Body of pancreas (tissue), 4 donors: Measurements from ENCODE around the gene SHISAL1. TPM values are rescaled to one million over a fixed set of nuclear protein-coding genes. Genes with fewer than 3 reads are reported as not detected.

Experiments used
- ATAC-seq: fragments of 150-250 bp; one replicate; pipeline ENCODE4 v1.9.1; 2016
- DNase-seq, 4 donors: peaks; one replicate each; pipeline ENCODE4 v3.0.0-alpha.2; 2019
- H3K27ac ChIP-seq, 4 donors: fragments of 200-600 bp; sonication (generic); 1 replicate in 3 of 4; 2 replicates in 1 of 4; pipeline versions ENCODE4 v1.5.1 to v1.6.1; 2016 to 2019; ENCODE audit warnings: mild to moderate bottlenecking in 1 of 4, mixed read lengths in 1 of 4, moderate library complexity in 1 of 4
- H3K27me3 ChIP-seq, 2 donors: fragments of 200-600 bp; sonication (generic); one replicate each; pipeline ENCODE4 v1.6.0; 2016; ENCODE audit warnings: mild to moderate bottlenecking in 1 of 2
- H3K36me3 ChIP-seq, 2 donors: fragments of 200-600 bp; sonication (generic); replicated peaks in 1 of 2; 2 replicates each; pipeline ENCODE4 v1.5.1; 2016; ENCODE audit warnings: low read depth in 2 of 2; ENCODE audit not compliant: insufficient read depth in 1 of 2
- H3K4me1 ChIP-seq: fragments of 200-600 bp; sonication (generic); one replicate; pipeline ENCODE4 v1.6.0; 2016
- H3K4me3 ChIP-seq, 2 donors: fragments of 200-600 bp; sonication (generic); 1 replicate in 1 of 2; 2 replicates in 1 of 2; pipeline ENCODE4 v1.5.1; 2016 to 2019
- H3K9me3 ChIP-seq, 3 donors: fragments of 200-600 bp; sonication (generic); 1 replicate in 2 of 3; 2 replicates in 1 of 3; pipeline ENCODE4 v1.5.1; 2016
- POLR2A ChIP-seq, 3 donors: fragments of 450-650 bp; IDR thresholded peaks; one replicate each; pipeline ENCODE4 v1.6.1; 2016; ENCODE audit warnings: antibody characterized with exemption in 3 of 3, mild to moderate bottlenecking in 2 of 3
- WGBS, 2 donors: methylation state at CpG; one replicate each; pipeline ENCODE4 v1.1.5; 2017; 5-methylcytosine and 5-hydroxymethylcytosine counted together
- intact Hi-C: fragments of 100-400 bp; cut with DNase I; formaldehyde crosslinking; loops from one replicate; pipeline ENCODE4 v1.15.1; 2023
- total RNA-seq, 2 donors: library from RNA; depleted of rRNA; stranded (reverse); fragments of >200 nt; gene quantifications; one replicate each; pipeline ENCODE4 v1.1.0, GENCODE V29; 2016
- TF ChIP-seq, protein P1 (sequence below), 7 experiments: fragments of 450-650 bp in 4 of 7; fragments of 200-600 bp in 3 of 7; sonication (generic) in 3 of 7; IDR thresholded peaks; one replicate each; pipeline ENCODE4 v1.5.1; 2016 to 2019; ENCODE audit warnings: antibody characterized with exemption in 7 of 7

Gene SHISAL1
- total RNA-seq, 2 donors from 2014 or later: 0.78 to 1.6 TPM

DNA sequence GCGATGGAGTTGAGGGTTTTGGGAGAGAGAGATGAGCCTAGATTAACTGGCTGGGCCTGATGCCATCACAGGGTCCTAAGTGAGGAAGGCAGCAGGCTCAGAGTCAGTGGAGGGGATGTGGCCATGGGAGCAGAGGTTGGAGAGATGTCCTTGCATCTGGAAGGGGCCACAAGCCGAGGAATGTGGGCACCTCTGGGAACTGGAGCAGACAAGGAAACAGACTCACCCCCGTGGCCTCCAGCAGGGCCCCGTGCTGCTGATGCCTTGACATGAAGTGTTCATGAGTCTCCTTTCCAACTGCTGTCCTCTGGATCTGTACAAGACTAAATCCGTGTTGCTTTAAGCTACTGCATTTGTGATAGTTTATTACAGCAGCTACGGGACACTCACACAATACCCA, 49.2 kb downstream of the SHISAL1 start:
- DNase-seq: no peak
- no peak overlapping the region for H3K27ac ChIP-seq
- no peaks in the 10 kb centered on the region for H3K4me1 ChIP-seq
- intact Hi-C loops: no loop called here
- H3K36me3 ChIP-seq: no peaks in the 10 kb centered on the region
- WGBS, 2 donors: 68 to 93% methylated on average over 5 to 6 of the region's 6 CpGs
- no peak overlapping the region for H3K4me3 ChIP-seq
- TF ChIP-seq, protein P1, sequence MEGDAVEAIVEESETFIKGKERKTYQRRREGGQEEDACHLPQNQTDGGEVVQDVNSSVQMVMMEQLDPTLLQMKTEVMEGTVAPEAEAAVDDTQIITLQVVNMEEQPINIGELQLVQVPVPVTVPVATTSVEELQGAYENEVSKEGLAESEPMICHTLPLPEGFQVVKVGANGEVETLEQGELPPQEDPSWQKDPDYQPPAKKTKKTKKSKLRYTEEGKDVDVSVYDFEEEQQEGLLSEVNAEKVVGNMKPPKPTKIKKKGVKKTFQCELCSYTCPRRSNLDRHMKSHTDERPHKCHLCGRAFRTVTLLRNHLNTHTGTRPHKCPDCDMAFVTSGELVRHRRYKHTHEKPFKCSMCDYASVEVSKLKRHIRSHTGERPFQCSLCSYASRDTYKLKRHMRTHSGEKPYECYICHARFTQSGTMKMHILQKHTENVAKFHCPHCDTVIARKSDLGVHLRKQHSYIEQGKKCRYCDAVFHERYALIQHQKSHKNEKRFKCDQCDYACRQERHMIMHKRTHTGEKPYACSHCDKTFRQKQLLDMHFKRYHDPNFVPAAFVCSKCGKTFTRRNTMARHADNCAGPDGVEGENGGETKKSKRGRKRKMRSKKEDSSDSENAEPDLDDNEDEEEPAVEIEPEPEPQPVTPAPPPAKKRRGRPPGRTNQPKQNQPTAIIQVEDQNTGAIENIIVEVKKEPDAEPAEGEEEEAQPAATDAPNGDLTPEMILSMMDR (IDR thresholded peaks at IDR 0.05): no peak
- no peak for TF ChIP-seq POLR2A (IDR thresholded peaks at IDR 0.05)
- no peaks in the 10 kb centered on the region for H3K9me3 ChIP-seq
- no peaks in the 10 kb centered on the region for H3K27me3 ChIP-seq
- ATAC-seq: no peak

DNA sequence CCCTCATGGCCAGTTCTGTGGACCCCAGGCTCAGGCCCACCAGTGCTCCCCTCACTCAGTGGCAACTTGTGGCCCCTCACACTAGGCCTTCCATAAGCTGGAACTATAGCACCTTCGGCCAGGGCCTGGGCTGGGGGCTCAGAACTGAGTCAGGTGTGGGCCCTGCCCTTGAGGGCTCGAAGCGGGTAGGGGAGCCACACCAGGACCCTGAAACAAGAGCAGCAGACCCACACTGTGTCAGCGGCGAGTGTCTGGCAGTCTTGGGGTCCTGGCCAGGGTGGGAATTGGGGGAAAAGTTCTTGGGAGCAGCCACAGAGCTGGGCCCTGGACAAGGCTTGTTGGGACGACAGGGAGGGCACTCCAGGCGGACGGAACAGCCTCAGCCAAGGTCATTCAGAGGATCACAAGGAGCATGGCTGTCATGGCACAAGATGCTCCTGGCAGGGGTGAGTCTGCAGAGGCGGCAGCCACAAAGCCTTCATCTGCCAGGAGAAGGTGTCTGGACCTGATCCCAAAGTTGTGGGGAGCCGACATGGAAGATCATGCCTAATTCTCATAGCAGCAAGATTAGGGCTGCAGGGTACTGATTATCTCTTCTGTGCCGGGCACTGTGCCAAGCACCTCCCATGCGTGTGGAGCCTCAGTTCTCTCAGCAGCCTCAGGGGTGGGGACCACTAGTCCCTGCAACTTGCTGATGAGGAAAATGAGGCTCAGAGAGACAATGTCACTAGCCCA, 50.7 kb downstream of the SHISAL1 start:
- no peak overlapping the region for H3K27ac ChIP-seq
- H3K9me3 ChIP-seq: no peaks in the 10 kb centered on the region
- intact Hi-C loops: no loop called here
- no peak for ATAC-seq
- H3K4me3 ChIP-seq: no peak overlapping the region
- WGBS, 2 donors: 67 to 81% methylated on average over 6 to 11 of the region's 12 CpGs
- H3K4me1 ChIP-seq: no peaks in the 10 kb centered on the region
- TF ChIP-seq POLR2A (IDR thresholded peaks at IDR 0.05): no peak
- TF ChIP-seq, protein P1 (IDR thresholded peaks at IDR 0.05): no peak
- no peaks in the 10 kb centered on the region for H3K36me3 ChIP-seq
- DNase-seq: no peak
- H3K27me3 ChIP-seq: no peaks in the 10 kb centered on the region

DNA sequence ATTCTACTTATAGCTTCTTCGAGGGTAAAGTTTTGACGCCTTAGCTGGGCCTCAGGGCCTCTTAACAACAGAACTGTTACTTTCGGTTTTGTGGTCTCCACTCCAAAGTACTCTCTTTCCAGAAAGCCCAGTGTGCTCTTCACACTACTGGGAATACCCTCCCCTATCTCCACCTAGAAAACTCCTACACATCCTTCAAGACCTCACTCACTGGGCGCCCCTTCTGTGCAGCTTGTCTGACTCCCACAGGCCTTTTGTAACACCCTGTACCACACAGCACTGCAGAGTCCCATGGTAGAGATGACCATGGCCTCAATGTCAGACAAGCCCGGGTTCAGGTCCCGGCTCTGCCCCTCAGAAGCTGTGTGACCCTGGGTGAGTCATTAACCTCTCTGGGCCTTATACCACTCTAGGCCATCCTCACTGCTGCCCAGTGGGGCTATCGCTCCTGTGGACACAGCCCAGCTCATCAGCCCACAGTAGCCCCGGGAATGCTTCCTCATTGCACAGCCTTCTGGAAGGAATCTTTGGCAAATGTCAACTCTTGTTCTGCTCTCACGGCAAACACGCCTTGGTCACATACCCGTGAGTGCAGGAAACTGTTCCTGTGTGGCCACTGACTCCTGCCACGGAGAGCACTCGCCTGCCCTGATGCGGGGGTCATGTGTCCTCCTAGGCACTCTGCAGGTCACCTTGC, 51.4 kb downstream of the SHISAL1 start:
- TF ChIP-seq, protein P1 (IDR thresholded peaks at IDR 0.05): no peak
- no peak for TF ChIP-seq POLR2A (IDR thresholded peaks at IDR 0.05)
- Histone ChIP-seq H3K27me3 (no peaks in the 10 kb centered on the region), H3K4me3 (no peak overlapping the region), H3K27ac (no peak overlapping the region), H3K9me3 (no peaks in the 10 kb centered on the region), H3K4me1 (no peaks in the 10 kb centered on the region), H3K36me3 (no peaks in the 10 kb centered on the region)
- DNase-seq (no peak), ATAC-seq (no peak)
- 70 to 79% methylated on average over 9 to 14 of the region's 14 CpGs for WGBS, 2 donors
- intact Hi-C loops: no loop called here

- TF ChIP-seq POLR2A (IDR thresholded peaks at IDR 0.05): no peak
- TF ChIP-seq, protein P1 (IDR thresholded peaks at IDR 0.05): no peak
- no peaks in the 10 kb centered on the region for H3K27me3 ChIP-seq
- WGBS, 2 donors: 73 to 85% methylated on average over 15 to 16 of the region's 16 CpGs
- H3K4me3 ChIP-seq: no peak overlapping the region
- DNase-seq (peak in 1 of 4 donors; percentile 3), ATAC-seq (no peak)
- H3K4me1 ChIP-seq: no peaks in the 10 kb centered on the region
- no peaks in the 10 kb centered on the region for H3K9me3 ChIP-seq
- intact Hi-C loops: no loop called here
- no peak overlapping the region for H3K27ac ChIP-seq
- H3K36me3 ChIP-seq: no peaks in the 10 kb centered on the region
Measured at GRCh38 chr22:44260216-44261035, 52.3 kb downstream of the SHISAL1 start.
